ENCODE results near the gene TADA3.

TADA3 gene

GRCh38 chr3:9792405-9793160 is at the start of gene TADA3, which contains the start of gene ARPC4:
Gene TADA3, minus strand, starts transcription at chr3:9792473. Its CDS starts 1,007 bp downstream, at chr3:9791466.
Gene ARPC4, plus strand, starts transcription at chr3:9793082. Its CDS starts 40 bp downstream, at chr3:9793122.
- DNase-seq: peak; percentile 91

- DNase-seq: no peak
These were observed 48.7 kb upstream of the TADA3 start for GRCh38 chr3:9841015-9841414.

GRCh38 chr3:9838856-9839255 is 46.6 kb upstream of the TADA3 start:
- DNase-seq: no peak

GRCh38 chr3:9837701-9838582 is 45.7 kb upstream of the TADA3 start:
- no peak for DNase-seq

GRCh38 chr3:9834520-9835380 is 42.5 kb upstream of the TADA3 start:
- DNase-seq: no peak

GRCh38 chr3:9833078-9833477 is 40.8 kb upstream of the TADA3 start:
- DNase-seq: no peak

- DNase-seq: no peak
These were observed 39.0 kb upstream of the TADA3 start for GRCh38 chr3:9831253-9831652.

- DNase-seq: no peak
These were observed 36.8 kb upstream of the TADA3 start for GRCh38 chr3:9828801-9829755.

- no peak for DNase-seq
These were observed 34.7 kb upstream of the TADA3 start for GRCh38 chr3:9826815-9827573.

- no peak for DNase-seq
These were observed 33.3 kb upstream of the TADA3 start for GRCh38 chr3:9825451-9826040.

GRCh38 chr3:9820946-9821345 is 28.7 kb upstream of the TADA3 start:
- DNase-seq: no peak

- DNase-seq: no peak
These were observed 28.3 kb upstream of the TADA3 start for GRCh38 chr3:9820543-9820942.

GRCh38 chr3:9818666-9819335 is 26.5 kb upstream of the TADA3 start:
- DNase-seq: no peak

GRCh38 chr3:9817436-9817835 is 25.2 kb upstream of the TADA3 start:
- no peak for DNase-seq

GRCh38 chr3:9815986-9816385 is 23.7 kb upstream of the TADA3 start:
- DNase-seq: no peak

GRCh38 chr3:9812870-9813483 is 20.7 kb upstream of the TADA3 start:
- no peak for DNase-seq

GRCh38 chr3:9810846-9811245 is 18.6 kb upstream of the TADA3 start:
- no peak for DNase-seq

- no peak for DNase-seq
These were observed 18.1 kb upstream of the TADA3 start for GRCh38 chr3:9810433-9810770.

- peak; percentile 42 for DNase-seq
These were observed 17.6 kb upstream of the TADA3 start, which contains the start of gene TTLL3 for GRCh38 chr3:9809615-9810432. Gene TTLL3, plus strand, starts transcription at chr3:9810262. Its CDS starts 400 bp downstream, at chr3:9810662.
